K562 (cell line): ENCODE measurements around the gene TMEM164. TPM values are rescaled to one million over a fixed set of nuclear protein-coding genes. Genes with fewer than 3 reads are reported as not detected.

Source experiments
- ATAC-seq: fragments of 200-7000 bp; cut with Tn5 transposase; 3 replicates; pipeline ENCODE4 v1.9.1; 2020; ENCODE audit warnings: moderate library complexity
- BruUV-seq: library from RNA; stranded (reverse); fragments of 400-500 nt; replicated peaks from 2 replicates; lab custom pipeline; 2021; lab: Mats Ljungman, UMichigan
- CTCF ChIA-PET: fragments of 300-600 bp; formaldehyde crosslinking; extraction: SDS; loops from one replicate; lab custom pipeline; 2021; ENCODE audit warnings: low intra/inter-chr PET ratio; lab: Yijun Ruan, JAX
- POLR2A ChIA-PET: fragments of 300-600, 350-650 bp; sonication (Branson Sonifier 250); formaldehyde crosslinking; extraction: SDS; loops from one replicate; lab custom pipeline; 2021; ENCODE audit warnings: antibody characterized with exemption, inconsistent platforms; lab: Yijun Ruan, JAX
- DNase-seq, 4 experiments: peaks; one replicate each; pipeline versions ENCODE4 v3.0.0 to v3.0.0-alpha.2; 2011 to 2018; ENCODE audit warnings: low spot score in 3 of 4, mixed read lengths in 3 of 4; ENCODE audit errors: extremely low read depth in 1 of 4
- FAIRE-seq: peaks from 2 replicates; lab custom pipeline; 2011; peaks lifted over from hg19 to GRCh38; lab: Jason Lieb, UNC
- H2AFZ ChIP-seq: 2 replicates; pipeline ENCODE4 v1.6.0; 2011; ENCODE audit warnings: low read depth, low read length, control low read depth, inconsistent platforms
- H3K27ac ChIP-seq: fragments of 200-600 bp; 3 replicates; pipeline ENCODE4 v1.8.0; 2011; ENCODE audit warnings: low read depth, mild to moderate bottlenecking, control low read depth, inconsistent platforms, low read length, moderate library complexity, mixed read lengths; ENCODE audit errors: extremely low read depth
- H3K27me3 ChIP-seq, 2 experiments: fragments of 300-600 bp in 1 of 2; 2 replicates in 1 of 2; 3 replicates in 1 of 2; pipeline versions ENCODE4 v1.6.0 to v1.8.0; 2011; ENCODE audit warnings: inconsistent platforms in 2 of 2, low read length in 2 of 2, mild to moderate bottlenecking in 1 of 2, mixed read lengths in 1 of 2, moderate library complexity in 1 of 2; ENCODE audit not compliant: control insufficient read depth in 2 of 2, insufficient read depth in 2 of 2
- H3K36me3 ChIP-seq: fragments of 300-600 bp; 3 replicates; pipeline ENCODE4 v1.8.0; 2011; ENCODE audit warnings: mild to moderate bottlenecking, low read length, inconsistent platforms; ENCODE audit not compliant: control insufficient read depth, insufficient read depth
- H3K4me1 ChIP-seq, 2 experiments: fragments of 200-600 bp in 1 of 2; replicated peaks in 1 of 2; 2 replicates in 1 of 2; 3 replicates in 1 of 2; pipeline versions ENCODE4 v1.5.1 to v1.8.0; 2011; ENCODE audit warnings: inconsistent platforms in 2 of 2, low read length in 2 of 2, mild to moderate bottlenecking in 1 of 2, mixed read lengths in 1 of 2, moderate library complexity in 1 of 2; ENCODE audit not compliant: control insufficient read depth in 2 of 2, insufficient read depth in 2 of 2
- H3K4me2 ChIP-seq: 2 replicates; pipeline ENCODE4 v1.6.1; 2011; ENCODE audit warnings: low read length, control low read depth, inconsistent platforms, mixed read lengths; ENCODE audit not compliant: insufficient read depth
- H3K4me3 ChIP-seq: fragments of 200-600 bp; sonication (generic), shearing (Covaris generic); 2 replicates; pipeline ENCODE4 v1.5.1; 2016; ENCODE audit warnings: control low read depth, inconsistent platforms
- H3K79me2 ChIP-seq: fragments of 200-600 bp; 3 replicates; pipeline ENCODE4 v1.8.0; 2011; ENCODE audit warnings: low read length, inconsistent platforms; ENCODE audit not compliant: control insufficient read depth, insufficient read depth
- H3K9ac ChIP-seq, 2 experiments: 2 replicates each; pipeline versions ENCODE4 v1.6.0 to v1.6.1; 2011; ENCODE audit warnings: low read depth in 2 of 2, low read length in 2 of 2, control low read depth in 1 of 2, inconsistent platforms in 1 of 2, mild to moderate bottlenecking in 1 of 2, mixed read lengths in 1 of 2; ENCODE audit not compliant: insufficient read depth in 1 of 2
- H3K9me1 ChIP-seq: one replicate; pipeline ENCODE4 v1.6.0; 2011; ENCODE audit warnings: inconsistent platforms, mild to moderate bottlenecking, low read length, moderate library complexity; ENCODE audit not compliant: control insufficient read depth, insufficient read depth
- H3K9me3 ChIP-seq: replicated peaks from 2 replicates; pipeline ENCODE4 v1.5.1; 2011; ENCODE audit warnings: low read depth, low read length, inconsistent platforms; ENCODE audit not compliant: control insufficient read depth, insufficient read depth
- H4K20me1 ChIP-seq: replicated peaks from 2 replicates; pipeline ENCODE4 v1.6.1; 2011; ENCODE audit warnings: low read length, inconsistent platforms, mixed read lengths; ENCODE audit not compliant: control insufficient read depth, insufficient read depth
- ATF1 ChIP-seq, 2 experiments: fragments of 450-650 bp in 1 of 2; IDR thresholded peaks; 2 replicates each; pipeline ENCODE4 v1.6.1; 2016; ENCODE audit warnings: missing compliant biosample characterization in 1 of 2, missing genetic modification characterization in 1 of 2
- EZH2 ChIP-seq: IDR thresholded peaks from 2 replicates; pipeline ENCODE4 v1.6.1; 2012; ENCODE audit warnings: low read depth, mild to moderate bottlenecking, inconsistent platforms, low read length, borderline replicate concordance
- NCOR1 ChIP-seq: fragments of 450-650 bp; IDR thresholded peaks from 2 replicates; pipeline ENCODE4 v1.6.1; 2016; ENCODE audit warnings: mild to moderate bottlenecking, moderate library complexity
- whole genome bisulfite sequencing: fragments of 100-300 bp; shearing (Covaris generic); methylation state at CpG from one replicate; pipeline ENCODE4 v1.1.6; 2016; ENCODE audit warnings: low coverage, mixed read lengths; ENCODE audit not compliant: insufficient coverage; ENCODE audit errors: missing lambda C conversion rate; 5-methylcytosine and 5-hydroxymethylcytosine counted together
- in situ Hi-C: fragments of 300-500 bp; cut with MboI; formaldehyde crosslinking; loops from 4 replicates; pipeline ENCODE4 v1.15.0; 2018; ENCODE audit warnings: inconsistent platforms, mixed read lengths
- intact Hi-C: fragments of 100-400 bp; cut with micrococcal nuclease; formaldehyde crosslinking; loops from 2 replicates; pipeline ENCODE4 v1.14.2; 2022
- polyA plus RNA-seq, 8 experiments: library from polyadenylated mRNA; depleted of rRNA in 4 of 8; stranded (reverse) in 5 of 8; unstranded in 3 of 8; fragments of >200 nt; fragmentation: Nextera tagmentation in 2 of 8; fragmentation: Illumina TruSeq in 1 of 8; extraction: Ambion mirVana in 2 of 8; extraction: Trizol in 1 of 8; gene quantifications; 2 replicates each; pipeline versions ENCODE4 v1.2.1 to v1.2.3, GENCODE V29; 2011 to 2014; ENCODE audit warnings: inconsistent platforms in 1 of 8, missing spikeins in 1 of 8
- total RNA-seq, 7 experiments: library from RNA; depleted of rRNA in 6 of 7; stranded (reverse); fragments of >200 nt in 6 of 7; fragmentation: Illumina TruSeq in 2 of 7; extraction: Trizol in 2 of 7; gene quantifications; 2 replicates each; pipeline versions ENCODE4 v1.2.1 to v1.2.3, GENCODE V29; 2011 to 2021; ENCODE audit warnings: low replicate concordance in 1 of 7
- TF ChIP-seq, protein P1 (sequence below), 2 experiments: IDR thresholded peaks; 2 replicates each; pipeline ENCODE4 v1.6.1; 2011; ENCODE audit warnings: borderline replicate concordance in 1 of 2, control low read depth in 1 of 2, low read depth in 1 of 2, low read length in 1 of 2, mild to moderate bottlenecking in 1 of 2, mixed read lengths in 1 of 2, moderate library complexity in 1 of 2; ENCODE audit not compliant: insufficient read depth in 1 of 2, insufficient read length in 1 of 2, poor library complexity in 1 of 2, severe bottlenecking in 1 of 2; ENCODE audit errors: extremely low read depth in 1 of 2
- TF ChIP-seq, protein P2 (sequence below), 2 experiments: fragments of 450-650 bp; IDR thresholded peaks; 2 replicates each; pipeline ENCODE4 v1.6.1; 2016; ENCODE audit warnings: mild to moderate bottlenecking in 2 of 2, borderline replicate concordance in 1 of 2, low read depth in 1 of 2, moderate library complexity in 1 of 2
- TF ChIP-seq, protein P3 (sequence below): IDR thresholded peaks from 2 replicates; pipeline ENCODE4 v1.6.1; 2011; ENCODE audit not compliant: insufficient read length; ENCODE audit errors: extremely low read depth

Gene TMEM164
- total and polyA plus RNA-seq, 9 of the 15 experiments (the other 6 are each of a cell fraction or from before 2014, with no cell fraction given) = 2.4 to 57.3 (median 23.1) TPM

DNA sequence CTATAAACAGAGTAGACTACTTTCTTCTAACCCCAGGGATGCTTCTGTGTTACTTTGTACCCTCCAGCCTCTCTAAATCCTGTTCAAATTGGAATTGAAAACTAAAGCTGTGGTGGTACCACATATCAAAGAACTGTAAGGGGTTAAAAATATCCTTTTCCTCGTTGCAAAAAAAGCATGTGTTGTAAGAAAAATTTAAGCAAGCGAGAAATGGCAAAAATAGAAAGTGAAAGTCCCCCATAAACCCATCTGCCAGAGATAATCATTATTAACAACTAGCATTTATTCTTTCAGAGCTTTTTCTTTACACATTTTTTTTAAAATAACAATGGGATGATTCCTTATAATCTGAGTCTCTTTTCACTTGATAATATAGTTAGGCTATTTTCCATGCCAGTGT, 40.6 kb downstream of the TMEM164 start:
- ChIA-PET CTCF (no interaction called here), POLR2A (interaction anchor here (0.8 to 1.0 kb wide), 2 partner anchors 10 to 11 kb away, joined by 3 to 4 read pairs; no protein-coding TSS in a partner anchor)
- TF ChIP-seq NCOR1 (no peak), EZH2 (no peak), ATF1 (CRISPR knock-in tag; IDR thresholded peaks at IDR 0.05) (no peak), ATF1 (tag; IDR thresholded peaks at IDR 0.05) (no peak)
- TF ChIP-seq, protein P1, sequence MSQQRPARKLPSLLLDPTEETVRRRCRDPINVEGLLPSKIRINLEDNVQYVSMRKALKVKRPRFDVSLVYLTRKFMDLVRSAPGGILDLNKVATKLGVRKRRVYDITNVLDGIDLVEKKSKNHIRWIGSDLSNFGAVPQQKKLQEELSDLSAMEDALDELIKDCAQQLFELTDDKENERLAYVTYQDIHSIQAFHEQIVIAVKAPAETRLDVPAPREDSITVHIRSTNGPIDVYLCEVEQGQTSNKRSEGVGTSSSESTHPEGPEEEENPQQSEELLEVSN (IDR thresholded peaks at IDR 0.05; ENCODE audit: borderline replicate concordance in 1 of 2, extremely low read depth in 1 of 2, insufficient read depth in 1 of 2, insufficient read length in 1 of 2, low read depth in 1 of 2, low read length in 1 of 2, poor library complexity in 1 of 2, severe bottlenecking in 1 of 2) = no peak
- TF ChIP-seq, protein P2, sequence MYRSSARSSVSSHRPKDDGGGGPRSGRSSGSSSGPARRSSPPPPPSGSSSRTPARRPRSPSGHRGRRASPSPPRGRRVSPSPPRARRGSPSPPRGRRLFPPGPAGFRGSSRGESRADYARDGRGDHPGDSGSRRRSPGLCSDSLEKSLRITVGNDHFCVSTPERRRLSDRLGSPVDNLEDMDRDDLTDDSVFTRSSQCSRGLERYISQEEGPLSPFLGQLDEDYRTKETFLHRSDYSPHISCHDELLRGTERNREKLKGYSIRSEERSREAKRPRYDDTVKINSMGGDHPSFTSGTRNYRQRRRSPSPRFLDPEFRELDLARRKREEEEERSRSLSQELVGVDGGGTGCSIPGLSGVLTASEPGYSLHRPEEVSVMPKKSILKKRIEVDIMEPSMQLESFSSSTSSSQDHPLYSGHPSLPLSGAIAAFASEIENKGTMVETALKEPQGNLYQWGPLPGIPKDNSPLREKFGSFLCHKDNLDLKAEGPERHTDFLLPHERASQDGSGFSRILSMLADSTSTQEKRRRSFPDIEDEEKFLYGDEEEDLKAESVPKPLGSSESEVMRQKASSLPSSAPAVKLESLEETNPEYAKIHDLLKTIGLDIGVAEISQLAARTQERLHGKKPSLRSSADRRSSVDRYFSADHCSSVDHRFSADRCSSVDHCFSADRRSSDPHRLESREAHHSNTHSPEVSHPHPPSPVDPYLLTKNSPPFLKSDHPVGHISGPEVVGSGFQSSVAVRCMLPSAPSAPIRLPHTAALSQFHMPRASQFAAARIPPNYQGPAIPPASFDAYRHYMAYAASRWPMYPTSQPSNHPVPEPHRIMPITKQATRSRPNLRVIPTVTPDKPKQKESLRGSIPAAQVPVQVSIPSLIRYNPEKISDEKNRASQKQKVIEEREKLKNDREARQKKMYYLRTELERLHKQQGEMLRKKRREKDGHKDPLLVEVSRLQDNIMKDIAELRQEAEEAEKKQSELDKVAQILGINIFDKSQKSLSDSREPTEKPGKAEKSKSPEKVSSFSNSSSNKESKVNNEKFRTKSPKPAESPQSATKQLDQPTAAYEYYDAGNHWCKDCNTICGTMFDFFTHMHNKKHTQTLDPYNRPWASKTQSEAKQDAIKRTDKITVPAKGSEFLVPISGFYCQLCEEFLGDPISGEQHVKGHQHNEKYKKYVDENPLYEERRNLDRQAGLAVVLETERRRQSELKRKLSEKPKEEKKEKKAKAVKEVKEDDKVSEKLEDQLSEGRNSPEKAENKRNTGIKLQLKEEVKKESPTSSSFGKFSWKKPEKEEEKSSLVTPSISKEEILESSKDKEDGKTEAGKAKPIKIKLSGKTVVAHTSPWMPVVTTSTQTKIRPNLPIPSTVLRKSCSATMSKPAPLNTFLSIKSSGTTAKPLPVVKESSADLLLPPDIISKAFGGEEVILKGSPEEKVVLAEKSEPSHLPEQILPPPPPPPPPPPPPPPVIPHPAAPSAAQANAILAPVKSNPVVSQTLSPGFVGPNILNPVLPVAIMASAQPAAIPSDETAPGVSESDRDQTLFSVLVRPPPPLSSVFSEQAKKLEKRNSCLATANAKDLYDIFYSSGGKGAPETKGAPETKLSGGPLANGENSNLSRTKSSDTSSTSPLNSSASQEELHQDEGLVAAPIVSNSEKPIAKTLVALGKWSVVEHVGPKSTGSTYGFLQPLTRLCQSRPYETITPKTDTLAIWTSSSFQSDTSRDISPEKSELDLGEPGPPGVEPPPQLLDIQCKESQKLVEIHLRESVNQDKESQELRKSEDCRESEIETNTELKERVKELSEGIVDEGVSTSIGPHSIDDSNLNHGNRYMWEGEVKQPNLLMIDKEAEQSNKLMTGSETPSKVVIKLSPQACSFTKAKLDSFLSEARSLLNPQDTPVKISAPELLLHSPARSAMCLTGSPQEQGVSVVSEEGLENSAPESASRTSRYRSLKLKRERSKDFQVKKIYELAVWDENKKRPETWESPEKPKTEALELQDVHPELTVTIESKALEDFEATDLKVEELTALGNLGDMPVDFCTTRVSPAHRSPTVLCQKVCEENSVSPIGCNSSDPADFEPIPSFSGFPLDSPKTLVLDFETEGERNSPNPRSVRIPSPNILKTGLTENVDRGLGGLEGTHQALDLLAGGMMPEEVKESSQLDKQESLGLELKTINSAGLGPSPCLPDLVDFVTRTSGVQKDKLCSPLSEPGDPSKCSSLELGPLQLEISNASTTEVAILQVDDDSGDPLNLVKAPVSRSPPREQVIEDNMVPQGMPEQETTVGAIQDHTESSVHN (IDR thresholded peaks at IDR 0.05; ENCODE audit: borderline replicate concordance in 1 of 2, low read depth in 1 of 2) = no peak
- TF ChIP-seq, protein P3, sequence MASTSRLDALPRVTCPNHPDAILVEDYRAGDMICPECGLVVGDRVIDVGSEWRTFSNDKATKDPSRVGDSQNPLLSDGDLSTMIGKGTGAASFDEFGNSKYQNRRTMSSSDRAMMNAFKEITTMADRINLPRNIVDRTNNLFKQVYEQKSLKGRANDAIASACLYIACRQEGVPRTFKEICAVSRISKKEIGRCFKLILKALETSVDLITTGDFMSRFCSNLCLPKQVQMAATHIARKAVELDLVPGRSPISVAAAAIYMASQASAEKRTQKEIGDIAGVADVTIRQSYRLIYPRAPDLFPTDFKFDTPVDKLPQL = no peak
- H3K27ac ChIP-seq = no peak overlapping the region
- H3K36me3 ChIP-seq = peaks cover 25% of the 10 kb centered on the region
- no peaks in the 10 kb centered on the region for H4K20me1 ChIP-seq
- no peak overlapping the region for H3K4me2 ChIP-seq
- intact Hi-C loops = no loop called here
- no peak overlapping the region for H2AFZ ChIP-seq
- in situ Hi-C loops = no loop called here
- 57% methylated on average over 2 of the region's 2 CpGs for WGBS
- ATAC-seq (no peak), DNase-seq (no peak), FAIRE-seq (no peak)
- peaks cover 43% of the 10 kb centered on the region for H3K79me2 ChIP-seq
- no peaks in the 10 kb centered on the region for H3K27me3 ChIP-seq
- no TSS peak for BruUV-seq
- peaks cover 5% of the 10 kb centered on the region for H3K9me1 ChIP-seq
- H3K9ac ChIP-seq = no peak overlapping the region
- no peaks in the 10 kb centered on the region; a peak in 1 of 5 replicates for H3K4me1 ChIP-seq
- H3K4me3 ChIP-seq = no peak overlapping the region
- H3K9me3 ChIP-seq = no peaks in the 10 kb centered on the region
